ENCODE results near the gene TARS1. TPM values are rescaled to one million over a fixed set of nuclear protein-coding genes. Genes with fewer than 3 reads are reported as not detected.

Gene TARS1
- total RNA-seq (2022; extraction: Qiagen RNA extraction; ENCODE audit: low read depth), result 142 to 183 TPM (median 157 TPM) in 5 replicates

DNA sequence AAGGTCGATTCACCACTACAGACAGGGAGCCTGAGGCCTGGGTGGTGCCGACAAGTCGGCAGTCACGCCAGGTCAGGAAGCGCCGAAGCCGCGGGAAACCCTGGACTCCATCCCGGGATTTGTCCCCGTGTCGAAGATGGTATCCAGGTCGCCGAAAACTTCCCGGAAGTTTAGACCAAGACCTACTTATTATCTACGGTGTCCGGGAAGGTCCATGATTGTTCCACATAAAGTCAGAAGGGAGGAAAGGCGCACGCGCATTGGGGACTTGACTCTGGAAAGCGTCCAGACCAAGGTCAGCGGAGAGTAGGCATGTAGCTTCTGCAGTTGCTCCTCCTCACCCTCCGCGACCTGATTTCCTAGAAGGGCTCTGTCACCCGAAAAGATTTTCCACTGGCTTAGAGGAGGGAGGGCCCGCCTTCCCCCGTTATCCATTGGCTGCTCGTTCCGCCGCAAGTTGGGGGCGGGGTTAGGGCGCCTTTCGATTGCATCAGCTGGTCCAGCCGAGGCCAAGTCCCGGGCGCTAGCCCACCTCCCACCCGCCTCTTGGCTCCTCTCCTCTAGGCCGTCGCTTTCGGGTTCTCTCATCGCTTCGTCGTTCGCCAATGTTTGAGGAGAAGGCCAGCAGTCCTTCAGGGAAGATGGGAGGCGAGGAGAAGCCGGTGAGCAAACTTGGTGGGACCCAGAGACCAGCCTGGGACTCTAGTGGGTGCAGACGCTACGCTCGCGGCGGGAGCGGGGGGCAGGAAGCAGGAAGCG, at the start of gene TARS1:
TARS1 (plus strand) TSS at position 484 of the 759 bp plus-strand sequence; CDS start at position 606, 122 bp downstream.

